PC-9 (cell line): Measurements from ENCODE around the gene RYR1. TPM values are rescaled to one million over a fixed set of nuclear protein-coding genes. Genes with fewer than 3 reads are reported as not detected.

Experiments
- BruUV-seq: library from RNA; stranded (reverse); fragments of 400-500 nt; replicated peaks from 2 replicates; lab custom pipeline; 2021; lab: Mats Ljungman, UMichigan
- CTCF ChIA-PET: fragments of 300-600 bp; sonication (Branson Sonifier 250); formaldehyde crosslinking; loops from one replicate; lab custom pipeline; 2022; ENCODE audit warnings: antibody characterized with exemption; lab: Charles Lee
- POLR2A ChIA-PET: fragments of 300-600 bp; sonication (Branson Sonifier 250); formaldehyde crosslinking; loops from one replicate; lab custom pipeline; 2022; ENCODE audit warnings: antibody characterized with exemption; ENCODE audit not compliant: unreplicated experiment; lab: Charles Lee
- DNase-seq, 2 experiments: peaks; one replicate each; pipeline versions ENCODE4 v3.0.0 to v3.0.0-alpha.2; 2015 to 2022; ENCODE audit warnings: mixed read lengths in 1 of 2
- H2AFZ ChIP-seq: fragments of 200-600 bp; sonication (generic); 2 replicates; pipeline ENCODE4 v1.8.1; 2017; ENCODE audit warnings: antibody characterized with exemption
- H3F3A ChIP-seq: fragments of 200-600 bp; sonication (generic); 2 replicates; pipeline ENCODE4 v1.8.1; 2017; ENCODE audit warnings: antibody characterized with exemption, mild to moderate bottlenecking, low read depth; ENCODE audit not compliant: insufficient read depth
- H3K27ac ChIP-seq: fragments of 200-600 bp; sonication (generic); 2 replicates; pipeline ENCODE4 v1.6.1; 2016; ENCODE audit warnings: mixed run types
- H3K27me3 ChIP-seq: fragments of 200-600 bp; sonication (generic); 2 replicates; pipeline ENCODE4 v1.6.1; 2016; ENCODE audit warnings: low read depth, mixed run types; ENCODE audit not compliant: insufficient read depth
- H3K36me3 ChIP-seq: fragments of 200-600 bp; sonication (generic); 2 replicates; pipeline ENCODE4 v1.6.1; 2016; ENCODE audit warnings: low read depth, mixed run types
- H3K4me1 ChIP-seq: fragments of 200-600 bp; sonication (generic); replicated peaks from 2 replicates; pipeline ENCODE4 v1.6.1; 2016; ENCODE audit warnings: mixed run types; ENCODE audit not compliant: insufficient read depth
- H3K4me2 ChIP-seq: fragments of 200-600 bp; sonication (generic); 2 replicates; pipeline ENCODE4 v1.6.1; 2017; ENCODE audit warnings: mixed run types
- H3K4me3 ChIP-seq: fragments of 200-600 bp; sonication (generic); 2 replicates; pipeline ENCODE4 v1.6.1; 2016; ENCODE audit warnings: mixed run types
- H3K79me2 ChIP-seq: fragments of 200-600 bp; sonication (generic); 2 replicates; pipeline ENCODE4 v1.6.1; 2017; ENCODE audit warnings: low read depth, mixed run types
- H3K9me2 ChIP-seq: fragments of 200-600 bp; sonication (generic); 2 replicates; pipeline ENCODE4 v1.8.1; 2017; ENCODE audit warnings: mild to moderate bottlenecking; ENCODE audit not compliant: insufficient read depth
- H3K9me3 ChIP-seq: fragments of 200-600 bp; sonication (generic); 2 replicates; pipeline ENCODE4 v1.8.1; 2016; ENCODE audit warnings: low read depth; ENCODE audit not compliant: insufficient read depth
- H4K20me1 ChIP-seq: fragments of 200-600 bp; sonication (generic); 2 replicates; pipeline ENCODE4 v1.8.1; 2017; ENCODE audit not compliant: insufficient read depth
- EZH2 ChIP-seq: fragments of 200-600 bp; sonication (generic); IDR thresholded peaks from 2 replicates; pipeline ENCODE4 v1.8.0; 2017; ENCODE audit warnings: antibody characterized with exemption, low read depth
- intact Hi-C: fragments of 100-400 bp; cut with micrococcal nuclease; formaldehyde crosslinking; loops from one replicate; pipeline ENCODE4 v1.10.0; 2022; ENCODE audit not compliant: unreplicated experiment
- total RNA-seq: library from RNA; stranded (reverse); gene quantifications from 2 replicates; pipeline ENCODE4 v1.2.3, GENCODE V29; 2021
- TF ChIP-seq, protein P1 (sequence below): fragments of 200-600 bp; sonication (generic); conservative IDR thresholded peaks from 2 replicates; pipeline ENCODE4 v1.6.1; 2017; ENCODE audit warnings: mixed run types, antibody characterized with exemption, mild to moderate bottlenecking, moderate library complexity

Gene RYR1
- total RNA-seq, 1 experiment from 2014 or later, result 1.0 TPM

DNA sequence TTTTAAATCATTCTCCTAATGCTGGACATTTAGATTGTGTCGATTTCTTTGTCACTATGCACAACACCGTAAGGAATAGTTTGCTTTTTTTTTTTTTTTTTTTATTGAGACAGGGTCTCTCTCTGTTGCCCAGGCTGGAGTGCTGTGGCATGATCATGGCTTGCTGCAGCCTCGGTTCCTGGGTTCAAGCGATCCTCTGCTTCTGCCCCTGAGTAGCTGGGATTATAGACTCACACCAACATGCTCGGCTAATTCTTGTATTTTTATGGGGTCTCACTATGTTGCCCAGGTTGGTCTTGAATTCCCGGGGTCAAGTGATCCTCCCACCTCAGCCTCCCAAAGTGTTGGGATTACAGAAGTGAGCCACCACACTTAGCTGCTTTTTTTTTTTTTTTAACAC is 86.5 kb downstream of the RYR1 start:
- H3K27me3 ChIP-seq, result no peaks in the 10 kb centered on the region
- H3K27ac ChIP-seq, result no peak overlapping the region
- no peak overlapping the region for H3K4me3 ChIP-seq
- H4K20me1 ChIP-seq, result no peaks in the 10 kb centered on the region
- intact Hi-C loops, result loop anchor here (5.0 to 10.0 kb wide), 2 partner anchors 215 to 432 kb away; no protein-coding TSS in a partner anchor
- no peaks in the 10 kb centered on the region for H3K9me2 ChIP-seq
- DNase-seq, result no peak
- ChIA-PET POLR2A (no interaction called here), CTCF (interaction anchor here (0.7 kb wide), 1 partner anchor 61 kb away, joined by 9 read pairs; no protein-coding TSS in a partner anchor)
- H3K79me2 ChIP-seq, result no peaks in the 10 kb centered on the region
- no peaks in the 10 kb centered on the region for H3K36me3 ChIP-seq
- BruUV-seq, result no TSS peak
- H3K4me2 ChIP-seq, result no peak overlapping the region
- no peak overlapping the region for H2AFZ ChIP-seq
- H3F3A ChIP-seq, result no peaks in the 10 kb centered on the region
- H3K9me3 ChIP-seq, result no peaks in the 10 kb centered on the region
- no peaks in the 10 kb centered on the region for H3K4me1 ChIP-seq
- TF ChIP-seq EZH2, result no peak
- TF ChIP-seq, protein P1, sequence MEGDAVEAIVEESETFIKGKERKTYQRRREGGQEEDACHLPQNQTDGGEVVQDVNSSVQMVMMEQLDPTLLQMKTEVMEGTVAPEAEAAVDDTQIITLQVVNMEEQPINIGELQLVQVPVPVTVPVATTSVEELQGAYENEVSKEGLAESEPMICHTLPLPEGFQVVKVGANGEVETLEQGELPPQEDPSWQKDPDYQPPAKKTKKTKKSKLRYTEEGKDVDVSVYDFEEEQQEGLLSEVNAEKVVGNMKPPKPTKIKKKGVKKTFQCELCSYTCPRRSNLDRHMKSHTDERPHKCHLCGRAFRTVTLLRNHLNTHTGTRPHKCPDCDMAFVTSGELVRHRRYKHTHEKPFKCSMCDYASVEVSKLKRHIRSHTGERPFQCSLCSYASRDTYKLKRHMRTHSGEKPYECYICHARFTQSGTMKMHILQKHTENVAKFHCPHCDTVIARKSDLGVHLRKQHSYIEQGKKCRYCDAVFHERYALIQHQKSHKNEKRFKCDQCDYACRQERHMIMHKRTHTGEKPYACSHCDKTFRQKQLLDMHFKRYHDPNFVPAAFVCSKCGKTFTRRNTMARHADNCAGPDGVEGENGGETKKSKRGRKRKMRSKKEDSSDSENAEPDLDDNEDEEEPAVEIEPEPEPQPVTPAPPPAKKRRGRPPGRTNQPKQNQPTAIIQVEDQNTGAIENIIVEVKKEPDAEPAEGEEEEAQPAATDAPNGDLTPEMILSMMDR, result no peak

DNA sequence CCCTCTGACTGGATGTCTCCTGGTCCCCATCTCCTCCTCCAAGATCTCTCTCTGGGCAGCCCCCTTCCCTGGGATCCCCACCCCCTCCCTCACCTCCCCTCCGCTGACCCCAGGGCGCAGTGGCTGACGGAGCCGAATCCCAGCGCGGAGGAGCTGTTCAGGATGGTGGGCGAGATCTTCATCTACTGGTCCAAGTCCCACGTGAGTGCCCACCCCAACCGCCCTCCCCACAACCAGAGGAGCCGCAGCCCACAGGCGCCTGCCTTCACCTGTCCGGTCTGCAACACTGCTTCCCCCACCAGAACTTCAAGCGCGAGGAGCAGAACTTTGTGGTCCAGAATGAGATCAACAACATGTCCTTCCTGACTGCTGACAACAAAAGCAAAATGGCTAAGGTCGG is 89.4 kb downstream of the RYR1 start:
- no TSS peak for BruUV-seq
- DNase-seq, result no peak
- no peaks in the 10 kb centered on the region for H3K4me1 ChIP-seq
- no peaks in the 10 kb centered on the region for H3K79me2 ChIP-seq
- POLR2A ChIA-PET, result no interaction called here
- CTCF ChIA-PET, result interaction anchor here (0.7 kb wide), 1 partner anchor 111 kb away, joined by 4 read pairs; no protein-coding TSS in a partner anchor
- no peaks in the 10 kb centered on the region for H3K9me3 ChIP-seq
- H3K27me3 ChIP-seq, result no peaks in the 10 kb centered on the region
- no peak overlapping the region for H3K4me2 ChIP-seq
- no peaks in the 10 kb centered on the region for H3F3A ChIP-seq
- intact Hi-C loops, result no loop called here
- no peak overlapping the region for H3K27ac ChIP-seq
- H3K4me3 ChIP-seq, result no peak overlapping the region
- no peaks in the 10 kb centered on the region for H3K9me2 ChIP-seq
- no peaks in the 10 kb centered on the region for H3K36me3 ChIP-seq
- TF ChIP-seq EZH2, result no peak
- TF ChIP-seq, protein P1, result no peak
- H2AFZ ChIP-seq, result no peak overlapping the region
- H4K20me1 ChIP-seq, result no peaks in the 10 kb centered on the region

DNA sequence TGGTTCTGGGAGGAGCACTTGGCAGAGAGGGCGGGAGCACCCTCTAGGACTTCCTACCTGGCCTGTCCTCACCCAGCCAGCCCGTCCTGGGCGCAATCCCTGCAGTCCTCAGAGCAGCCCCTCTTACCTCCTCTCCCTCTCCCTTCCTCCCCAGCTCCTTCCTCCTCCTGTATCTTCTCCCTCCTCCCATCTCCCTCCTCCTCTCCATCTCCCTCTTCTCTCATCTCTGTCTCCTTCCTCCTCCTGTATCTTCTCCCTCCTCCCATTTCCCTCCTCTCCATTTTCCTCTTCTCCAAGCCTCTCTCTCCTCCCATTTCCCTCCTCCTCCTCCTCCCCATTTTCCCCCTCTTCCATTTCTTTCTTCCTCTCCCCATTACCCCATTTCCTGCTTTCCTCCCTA is 89.8 kb downstream of the RYR1 start:
- no peaks in the 10 kb centered on the region for H4K20me1 ChIP-seq
- H3K9me3 ChIP-seq, result no peaks in the 10 kb centered on the region
- ChIA-PET CTCF (interaction anchor here (0.7 kb wide), 1 partner anchor 110 kb away, joined by 4 read pairs; no protein-coding TSS in a partner anchor), POLR2A (interaction anchor here (0.6 kb wide), 1 partner anchor 160 kb away, joined by 4 read pairs; no protein-coding TSS in a partner anchor)
- no peaks in the 10 kb centered on the region for H3K9me2 ChIP-seq
- intact Hi-C loops, result no loop called here
- no TSS peak for BruUV-seq
- TF ChIP-seq EZH2, result no peak
- TF ChIP-seq, protein P1, result no peak
- no peak overlapping the region for H2AFZ ChIP-seq
- DNase-seq, result no peak
- no peak overlapping the region for H3K27ac ChIP-seq
- no peak overlapping the region for H3K4me3 ChIP-seq
- H3K4me2 ChIP-seq, result no peak overlapping the region
- no peaks in the 10 kb centered on the region for H3K79me2 ChIP-seq
- H3F3A ChIP-seq, result no peaks in the 10 kb centered on the region
- no peaks in the 10 kb centered on the region for H3K27me3 ChIP-seq
- no peaks in the 10 kb centered on the region for H3K4me1 ChIP-seq
- H3K36me3 ChIP-seq, result no peaks in the 10 kb centered on the region
